Measurements from ENCODE around the gene TBXA2R.

- no peak for TF ChIP-seq CTCF (IDR thresholded peaks at IDR 0.05)
- TF ChIP-seq SP1 (CRISPR knock-in tag; conservative IDR thresholded peaks at IDR 0.05), result no peak
- TF ChIP-seq, protein P1, sequence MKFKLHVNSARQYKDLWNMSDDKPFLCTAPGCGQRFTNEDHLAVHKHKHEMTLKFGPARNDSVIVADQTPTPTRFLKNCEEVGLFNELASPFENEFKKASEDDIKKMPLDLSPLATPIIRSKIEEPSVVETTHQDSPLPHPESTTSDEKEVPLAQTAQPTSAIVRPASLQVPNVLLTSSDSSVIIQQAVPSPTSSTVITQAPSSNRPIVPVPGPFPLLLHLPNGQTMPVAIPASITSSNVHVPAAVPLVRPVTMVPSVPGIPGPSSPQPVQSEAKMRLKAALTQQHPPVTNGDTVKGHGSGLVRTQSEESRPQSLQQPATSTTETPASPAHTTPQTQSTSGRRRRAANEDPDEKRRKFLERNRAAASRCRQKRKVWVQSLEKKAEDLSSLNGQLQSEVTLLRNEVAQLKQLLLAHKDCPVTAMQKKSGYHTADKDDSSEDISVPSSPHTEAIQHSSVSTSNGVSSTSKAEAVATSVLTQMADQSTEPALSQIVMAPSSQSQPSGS (CRISPR knock-in tag; IDR thresholded peaks at IDR 0.05; ENCODE audit: borderline replicate concordance, low read depth), result no peak
- TF ChIP-seq, protein P2, sequence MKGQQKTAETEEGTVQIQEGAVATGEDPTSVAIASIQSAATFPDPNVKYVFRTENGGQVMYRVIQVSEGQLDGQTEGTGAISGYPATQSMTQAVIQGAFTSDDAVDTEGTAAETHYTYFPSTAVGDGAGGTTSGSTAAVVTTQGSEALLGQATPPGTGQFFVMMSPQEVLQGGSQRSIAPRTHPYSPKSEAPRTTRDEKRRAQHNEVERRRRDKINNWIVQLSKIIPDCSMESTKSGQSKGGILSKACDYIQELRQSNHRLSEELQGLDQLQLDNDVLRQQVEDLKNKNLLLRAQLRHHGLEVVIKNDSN (CRISPR knock-in tag; IDR thresholded peaks at IDR 0.05), result no peak
Measured at GRCh38 chr19:3609779-3610719, 3.4 kb upstream of the TBXA2R start.
